Panc1 (cell line): Measurements from ENCODE around the gene MELK.

Experiments used
- POLR2AphosphoS5 ChIP-seq: IDR thresholded peaks from 2 replicates; pipeline ENCODE4 v1.6.1; 2012; ENCODE audit warnings: mild to moderate bottlenecking, low read depth, low read length, moderate library complexity
- TCF7L2 ChIP-seq: IDR thresholded peaks from 2 replicates; pipeline ENCODE4 v1.6.1; 2011; ENCODE audit warnings: mild to moderate bottlenecking, low read depth, low read length, inconsistent platforms
- TF ChIP-seq, protein P1 (sequence below): fragments of 450-650 bp; IDR thresholded peaks from 2 replicates; pipeline ENCODE4 v1.5.1; 2017; ENCODE audit warnings: mild to moderate bottlenecking

- TF ChIP-seq, protein P1, sequence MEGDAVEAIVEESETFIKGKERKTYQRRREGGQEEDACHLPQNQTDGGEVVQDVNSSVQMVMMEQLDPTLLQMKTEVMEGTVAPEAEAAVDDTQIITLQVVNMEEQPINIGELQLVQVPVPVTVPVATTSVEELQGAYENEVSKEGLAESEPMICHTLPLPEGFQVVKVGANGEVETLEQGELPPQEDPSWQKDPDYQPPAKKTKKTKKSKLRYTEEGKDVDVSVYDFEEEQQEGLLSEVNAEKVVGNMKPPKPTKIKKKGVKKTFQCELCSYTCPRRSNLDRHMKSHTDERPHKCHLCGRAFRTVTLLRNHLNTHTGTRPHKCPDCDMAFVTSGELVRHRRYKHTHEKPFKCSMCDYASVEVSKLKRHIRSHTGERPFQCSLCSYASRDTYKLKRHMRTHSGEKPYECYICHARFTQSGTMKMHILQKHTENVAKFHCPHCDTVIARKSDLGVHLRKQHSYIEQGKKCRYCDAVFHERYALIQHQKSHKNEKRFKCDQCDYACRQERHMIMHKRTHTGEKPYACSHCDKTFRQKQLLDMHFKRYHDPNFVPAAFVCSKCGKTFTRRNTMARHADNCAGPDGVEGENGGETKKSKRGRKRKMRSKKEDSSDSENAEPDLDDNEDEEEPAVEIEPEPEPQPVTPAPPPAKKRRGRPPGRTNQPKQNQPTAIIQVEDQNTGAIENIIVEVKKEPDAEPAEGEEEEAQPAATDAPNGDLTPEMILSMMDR = no peak
- TF ChIP-seq POLR2AphosphoS5 (no peak), TCF7L2 (no peak)
Observed at GRCh38 chr9:36664806-36665205, 92.1 kb downstream of the MELK start.
